Neural cell (in vitro differentiated cells): ENCODE results near the gene WDR20. TPM values are rescaled to one million over a fixed set of nuclear protein-coding genes. Genes with fewer than 3 reads are reported as not detected.

Experiments used
- H2AFZ ChIP-seq: fragments of 200-600, 300-800 bp; sonication (generic), shearing (Covaris generic); 2 replicates; pipeline ENCODE4 v1.6.0; 2014; ENCODE audit warnings: low read depth, mild to moderate bottlenecking, antibody characterized with exemption, low read length, moderate library complexity
- H3F3A ChIP-seq: fragments of 200-600 bp; shearing (Covaris generic); 2 replicates; pipeline ENCODE4 v1.6.1; 2016; ENCODE audit warnings: mild to moderate bottlenecking, moderate library complexity, mixed read lengths, antibody characterized with exemption, low read length; ENCODE audit not compliant: insufficient read depth, poor library complexity, severe bottlenecking
- H3K27ac ChIP-seq: fragments of 200-600, 300-800 bp; sonication (generic), shearing (Covaris generic); 2 replicates; pipeline ENCODE4 v1.5.1; 2014; ENCODE audit warnings: mild to moderate bottlenecking, low read length, moderate library complexity
- H3K27me3 ChIP-seq: fragments of 300-800, 200-600 bp; sonication (generic), shearing (Covaris generic); 2 replicates; pipeline ENCODE4 v1.6.0; 2014; ENCODE audit warnings: mild to moderate bottlenecking, low read depth, low read length, moderate library complexity; ENCODE audit not compliant: insufficient read depth
- H3K36me3 ChIP-seq: fragments of 300-800, 200-600 bp; sonication (generic), shearing (Covaris generic); 2 replicates; pipeline ENCODE4 v1.5.1; 2014; ENCODE audit warnings: mild to moderate bottlenecking, antibody characterized with exemption, low read length, moderate library complexity; ENCODE audit not compliant: insufficient read depth
- H3K4me2 ChIP-seq: fragments of 300-800, 200-600 bp; sonication (generic), shearing (Covaris generic); 2 replicates; pipeline ENCODE4 v1.6.0; 2014; ENCODE audit warnings: mild to moderate bottlenecking, low read length
- H3K4me3 ChIP-seq: fragments of 300-800, 200-600 bp; sonication (generic), shearing (Covaris generic); 2 replicates; pipeline ENCODE4 v1.5.1; 2014; ENCODE audit warnings: mild to moderate bottlenecking, low read length, moderate library complexity
- H3K79me2 ChIP-seq: fragments of 200-600 bp; shearing (Covaris generic); replicated peaks from 2 replicates; pipeline ENCODE4 v1.6.0; 2014; ENCODE audit warnings: mild to moderate bottlenecking, low read length, moderate library complexity; ENCODE audit not compliant: insufficient read depth
- H3K9ac ChIP-seq: fragments of 300-800, 200-600 bp; sonication (generic), shearing (Covaris generic); 2 replicates; pipeline ENCODE4 v1.6.1; 2016; ENCODE audit warnings: mild to moderate bottlenecking, low read length, mixed read lengths
- H3K9me2 ChIP-seq: fragments of 200-600 bp; shearing (Covaris generic); 2 replicates; pipeline ENCODE4 v1.6.1; 2016; ENCODE audit warnings: mild to moderate bottlenecking, low read length, mixed read lengths; ENCODE audit not compliant: insufficient read depth
- H3K9me3 ChIP-seq: fragments of 200-600, 300-800 bp; sonication (generic), shearing (Covaris generic); 2 replicates; pipeline ENCODE4 v1.6.1; 2016; ENCODE audit warnings: mild to moderate bottlenecking, mixed run types, low read length, moderate library complexity, mixed read lengths
- H4K20me1 ChIP-seq: fragments of 200-600 bp; shearing (Covaris generic); 2 replicates; pipeline ENCODE4 v1.6.1; 2016; ENCODE audit warnings: mild to moderate bottlenecking, mixed run types; ENCODE audit not compliant: insufficient read depth
- EP300 ChIP-seq: fragments of 450-650 bp; conservative IDR thresholded peaks from 2 replicates; pipeline ENCODE4 v1.6.1; 2014; ENCODE audit warnings: antibody characterized with exemption, mild to moderate bottlenecking, moderate library complexity; ENCODE audit not compliant: poor library complexity, severe bottlenecking
- EZH2 ChIP-seq: fragments of 200-600, 300-800 bp; shearing (Covaris generic), sonication (generic); IDR thresholded peaks from 2 replicates; pipeline ENCODE4 v1.6.1; 2014; ENCODE audit warnings: antibody characterized with exemption, low read length, borderline replicate concordance, mild to moderate bottlenecking; ENCODE audit not compliant: insufficient read depth, poor library complexity, severe bottlenecking
- MXI1 ChIP-seq: fragments of 450-650 bp; conservative IDR thresholded peaks from 2 replicates; pipeline ENCODE4 v1.6.1; 2014; ENCODE audit warnings: antibody characterized with exemption, mild to moderate bottlenecking; ENCODE audit not compliant: poor library complexity, severe bottlenecking
- POLR2AphosphoS5 ChIP-seq: IDR thresholded peaks from 2 replicates; pipeline ENCODE4 v1.6.1; 2012
- RAD21 ChIP-seq: fragments of 450-650 bp; conservative IDR thresholded peaks from 2 replicates; pipeline ENCODE4 v1.6.1; 2014; ENCODE audit warnings: antibody characterized with exemption, mild to moderate bottlenecking, moderate library complexity
- SMC3 ChIP-seq: fragments of 450-650 bp; conservative IDR thresholded peaks from 2 replicates; pipeline ENCODE4 v1.6.1; 2014; ENCODE audit warnings: antibody characterized with exemption, mild to moderate bottlenecking, moderate library complexity; ENCODE audit not compliant: poor library complexity
- TAF1 ChIP-seq: IDR thresholded peaks from 2 replicates; pipeline ENCODE4 v1.6.1; 2012; ENCODE audit warnings: low read depth
- polyA plus RNA-seq: library from polyadenylated mRNA; depleted of rRNA; stranded (reverse); fragments of >200 nt; gene quantifications from 2 replicates; pipeline ENCODE4 v1.2.3, GENCODE V29; 2014
- TF ChIP-seq, protein P1 (sequence below): fragments of 450-650 bp; IDR thresholded peaks from 2 replicates; pipeline ENCODE4 v1.5.1; 2014; ENCODE audit warnings: antibody characterized with exemption, mild to moderate bottlenecking, moderate library complexity; ENCODE audit not compliant: poor library complexity, severe bottlenecking
- TF ChIP-seq, protein P2 (sequence below): IDR thresholded peaks from 2 replicates; pipeline ENCODE4 v1.6.1; 2012; ENCODE audit warnings: borderline replicate concordance

The WDR20 gene
- polyA plus RNA-seq, 1 donor from 2014 or later, result 28.6 TPM

DNA sequence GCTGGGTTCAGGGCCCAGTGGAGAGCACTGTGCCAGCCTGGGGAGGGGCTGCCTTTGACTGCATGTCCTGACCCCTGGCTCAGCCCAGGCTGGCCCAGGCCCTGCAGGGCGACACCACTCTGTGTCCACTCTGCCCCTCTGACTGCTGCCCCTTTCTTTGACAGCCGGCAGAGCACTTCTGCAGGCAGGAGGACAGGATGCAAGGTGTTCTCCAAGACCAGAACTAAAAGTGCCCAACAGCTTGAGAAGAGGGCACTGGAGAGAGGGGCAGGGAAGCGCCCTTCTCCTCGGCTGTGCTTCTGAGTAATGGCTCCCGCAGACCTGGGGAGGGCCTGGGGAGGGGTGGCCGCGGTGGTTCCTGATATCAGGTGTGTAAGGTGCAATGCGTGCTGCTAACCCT is 72.7 kb downstream of the WDR20 start:
- H3K27me3 ChIP-seq, result no peaks in the 10 kb centered on the region
- H3K36me3 ChIP-seq, result no peaks in the 10 kb centered on the region
- H3K9ac ChIP-seq, result no peak overlapping the region
- TF ChIP-seq, protein P1, sequence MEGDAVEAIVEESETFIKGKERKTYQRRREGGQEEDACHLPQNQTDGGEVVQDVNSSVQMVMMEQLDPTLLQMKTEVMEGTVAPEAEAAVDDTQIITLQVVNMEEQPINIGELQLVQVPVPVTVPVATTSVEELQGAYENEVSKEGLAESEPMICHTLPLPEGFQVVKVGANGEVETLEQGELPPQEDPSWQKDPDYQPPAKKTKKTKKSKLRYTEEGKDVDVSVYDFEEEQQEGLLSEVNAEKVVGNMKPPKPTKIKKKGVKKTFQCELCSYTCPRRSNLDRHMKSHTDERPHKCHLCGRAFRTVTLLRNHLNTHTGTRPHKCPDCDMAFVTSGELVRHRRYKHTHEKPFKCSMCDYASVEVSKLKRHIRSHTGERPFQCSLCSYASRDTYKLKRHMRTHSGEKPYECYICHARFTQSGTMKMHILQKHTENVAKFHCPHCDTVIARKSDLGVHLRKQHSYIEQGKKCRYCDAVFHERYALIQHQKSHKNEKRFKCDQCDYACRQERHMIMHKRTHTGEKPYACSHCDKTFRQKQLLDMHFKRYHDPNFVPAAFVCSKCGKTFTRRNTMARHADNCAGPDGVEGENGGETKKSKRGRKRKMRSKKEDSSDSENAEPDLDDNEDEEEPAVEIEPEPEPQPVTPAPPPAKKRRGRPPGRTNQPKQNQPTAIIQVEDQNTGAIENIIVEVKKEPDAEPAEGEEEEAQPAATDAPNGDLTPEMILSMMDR, result no peak
- TF ChIP-seq, protein P2, sequence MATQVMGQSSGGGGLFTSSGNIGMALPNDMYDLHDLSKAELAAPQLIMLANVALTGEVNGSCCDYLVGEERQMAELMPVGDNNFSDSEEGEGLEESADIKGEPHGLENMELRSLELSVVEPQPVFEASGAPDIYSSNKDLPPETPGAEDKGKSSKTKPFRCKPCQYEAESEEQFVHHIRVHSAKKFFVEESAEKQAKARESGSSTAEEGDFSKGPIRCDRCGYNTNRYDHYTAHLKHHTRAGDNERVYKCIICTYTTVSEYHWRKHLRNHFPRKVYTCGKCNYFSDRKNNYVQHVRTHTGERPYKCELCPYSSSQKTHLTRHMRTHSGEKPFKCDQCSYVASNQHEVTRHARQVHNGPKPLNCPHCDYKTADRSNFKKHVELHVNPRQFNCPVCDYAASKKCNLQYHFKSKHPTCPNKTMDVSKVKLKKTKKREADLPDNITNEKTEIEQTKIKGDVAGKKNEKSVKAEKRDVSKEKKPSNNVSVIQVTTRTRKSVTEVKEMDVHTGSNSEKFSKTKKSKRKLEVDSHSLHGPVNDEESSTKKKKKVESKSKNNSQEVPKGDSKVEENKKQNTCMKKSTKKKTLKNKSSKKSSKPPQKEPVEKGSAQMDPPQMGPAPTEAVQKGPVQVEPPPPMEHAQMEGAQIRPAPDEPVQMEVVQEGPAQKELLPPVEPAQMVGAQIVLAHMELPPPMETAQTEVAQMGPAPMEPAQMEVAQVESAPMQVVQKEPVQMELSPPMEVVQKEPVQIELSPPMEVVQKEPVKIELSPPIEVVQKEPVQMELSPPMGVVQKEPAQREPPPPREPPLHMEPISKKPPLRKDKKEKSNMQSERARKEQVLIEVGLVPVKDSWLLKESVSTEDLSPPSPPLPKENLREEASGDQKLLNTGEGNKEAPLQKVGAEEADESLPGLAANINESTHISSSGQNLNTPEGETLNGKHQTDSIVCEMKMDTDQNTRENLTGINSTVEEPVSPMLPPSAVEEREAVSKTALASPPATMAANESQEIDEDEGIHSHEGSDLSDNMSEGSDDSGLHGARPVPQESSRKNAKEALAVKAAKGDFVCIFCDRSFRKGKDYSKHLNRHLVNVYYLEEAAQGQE, result no peak
- TF ChIP-seq EP300, result no peak
- no peaks in the 10 kb centered on the region for H3K9me3 ChIP-seq
- no peaks in the 10 kb centered on the region for H3F3A ChIP-seq
- H3K4me2 ChIP-seq, result no peak overlapping the region
- H3K79me2 ChIP-seq, result no peaks in the 10 kb centered on the region
- no peak overlapping the region for H3K4me3 ChIP-seq
- no peak overlapping the region for H2AFZ ChIP-seq
- no peaks in the 10 kb centered on the region for H4K20me1 ChIP-seq
- no peak overlapping the region for H3K27ac ChIP-seq
- H3K9me2 ChIP-seq, result no peaks in the 10 kb centered on the region

DNA sequence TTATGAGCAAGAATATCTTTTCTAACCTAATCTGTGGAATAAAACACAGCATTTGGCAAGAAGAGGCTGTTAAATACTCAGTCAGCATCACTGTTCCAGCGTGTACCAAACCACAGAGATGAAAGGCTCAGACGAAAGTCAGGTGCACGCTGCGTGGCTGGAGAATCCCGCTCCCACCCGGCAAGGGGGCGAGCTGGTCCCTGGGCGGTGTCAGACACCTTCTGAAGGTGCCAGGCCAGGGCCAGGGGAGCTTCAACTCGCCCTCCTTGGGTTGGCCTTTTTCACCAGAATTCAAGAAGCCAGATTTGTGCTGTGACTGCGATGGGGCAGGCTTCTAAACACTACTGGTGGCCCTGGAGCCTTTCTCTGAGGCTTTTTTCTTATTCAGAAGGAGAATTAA is 73.1 kb downstream of the WDR20 start:
- H3K9me2 ChIP-seq, result no peaks in the 10 kb centered on the region
- H3K27ac ChIP-seq, result no peak overlapping the region
- no peaks in the 10 kb centered on the region for H3F3A ChIP-seq
- no peak overlapping the region for H3K4me3 ChIP-seq
- H2AFZ ChIP-seq, result no peak overlapping the region
- no peaks in the 10 kb centered on the region for H3K9me3 ChIP-seq
- H3K9ac ChIP-seq, result no peak overlapping the region
- TF ChIP-seq, protein P2, result no peak
- no peak for TF ChIP-seq MXI1
- no peak for TF ChIP-seq RAD21
- no peak for TF ChIP-seq TAF1
- TF ChIP-seq SMC3, result no peak
- TF ChIP-seq EZH2, result no peak
- TF ChIP-seq, protein P1, result no peak
- TF ChIP-seq POLR2AphosphoS5, result no peak
- no peak for TF ChIP-seq EP300
- H3K4me2 ChIP-seq, result no peak overlapping the region
- no peaks in the 10 kb centered on the region for H3K36me3 ChIP-seq
- no peaks in the 10 kb centered on the region for H4K20me1 ChIP-seq
- H3K27me3 ChIP-seq, result no peaks in the 10 kb centered on the region
- no peaks in the 10 kb centered on the region for H3K79me2 ChIP-seq
